GM18861 (cell line): ENCODE results near the gene BACH1.
A peak's percentile ranks its signal among the peaks of the same experiment; 100 is the strongest.
"Not testable (repeated sequence)": the region's sequence is repeated elsewhere in the genome, so short reads cannot be mapped to it uniquely, and the experiment has no call there.

ENCODE experiments used
- ATAC-seq: cut with Tn5 transposase; IDR thresholded peaks from one replicate; pipeline ENCODE4 v1.9.1; 2021; ENCODE audit not compliant: unreplicated experiment

Gene BACH1

GRCh38 chr21:29342363-29342957 lies 43.7 kb downstream of the BACH1 start:
- ATAC-seq, result no peak

GRCh38 chr21:29343519-29343918 lies 44.8 kb downstream of the BACH1 start:
- ATAC-seq, result no peak

- no peak for ATAC-seq
Observed at GRCh38 chr21:29346281-29346680, 47.6 kb downstream of the BACH1 start.

DNA sequence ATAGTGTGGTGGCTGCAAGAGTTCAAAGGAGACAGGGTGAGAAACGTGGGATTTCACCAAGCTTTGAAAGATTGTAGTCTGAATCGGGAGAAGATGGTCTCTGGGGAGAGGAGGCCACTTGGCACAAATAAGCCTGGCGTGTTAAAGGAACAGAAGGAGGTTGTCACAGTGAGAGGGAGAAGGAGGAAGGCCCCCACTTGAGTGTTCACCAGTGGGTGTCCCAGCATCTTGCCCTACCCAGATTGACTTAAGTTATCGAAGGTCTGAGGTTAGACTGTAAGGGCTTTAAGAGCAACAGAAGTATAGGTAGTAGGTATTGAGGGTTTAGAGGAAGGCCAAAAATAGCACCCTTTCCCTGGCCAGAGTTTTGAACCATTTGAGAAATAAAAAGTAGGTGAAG lies 48.0 kb downstream of the BACH1 start:
- ATAC-seq, result no peak

DNA sequence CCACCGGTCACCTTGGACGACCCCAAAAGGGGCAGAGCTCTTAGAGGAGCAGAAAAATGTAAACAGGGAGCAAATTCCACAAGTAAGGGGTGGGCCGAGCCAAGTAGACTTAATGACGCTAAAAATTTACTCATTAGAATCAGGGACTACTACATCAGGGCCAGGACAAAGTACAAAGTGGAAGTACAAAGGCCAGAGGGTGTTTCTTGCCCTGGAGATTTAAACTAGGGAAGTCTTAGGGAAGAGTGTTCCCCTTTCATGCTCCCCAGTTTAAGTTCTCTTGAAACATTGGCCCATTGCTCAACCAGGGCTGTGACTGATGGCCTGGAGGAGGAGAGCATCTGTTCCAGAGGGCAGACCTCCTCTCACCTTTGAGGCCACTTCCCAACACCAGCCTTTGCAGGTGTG lies 48.6 kb downstream of the BACH1 start:
- ATAC-seq, result no peak

DNA sequence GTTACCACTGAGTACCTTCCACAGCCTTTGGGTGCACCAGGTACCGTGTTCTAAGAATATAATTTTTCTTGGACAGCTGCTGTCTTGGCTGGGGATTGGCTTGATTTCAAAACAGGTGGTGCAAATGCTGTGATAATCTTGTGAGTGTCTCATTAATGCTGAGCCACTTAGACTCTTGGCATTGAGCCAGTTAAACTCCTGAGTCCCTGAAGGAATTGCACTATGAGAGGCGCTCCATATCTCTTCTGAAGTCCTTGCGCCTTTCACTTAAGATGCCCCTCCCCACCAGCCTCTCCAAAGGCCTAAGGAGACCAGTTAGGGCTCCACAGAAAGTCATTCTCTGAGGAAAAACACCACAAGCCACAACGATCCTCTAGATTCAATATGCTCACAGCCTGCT lies 51.0 kb downstream of the BACH1 start:
- ATAC-seq, result no peak

DNA sequence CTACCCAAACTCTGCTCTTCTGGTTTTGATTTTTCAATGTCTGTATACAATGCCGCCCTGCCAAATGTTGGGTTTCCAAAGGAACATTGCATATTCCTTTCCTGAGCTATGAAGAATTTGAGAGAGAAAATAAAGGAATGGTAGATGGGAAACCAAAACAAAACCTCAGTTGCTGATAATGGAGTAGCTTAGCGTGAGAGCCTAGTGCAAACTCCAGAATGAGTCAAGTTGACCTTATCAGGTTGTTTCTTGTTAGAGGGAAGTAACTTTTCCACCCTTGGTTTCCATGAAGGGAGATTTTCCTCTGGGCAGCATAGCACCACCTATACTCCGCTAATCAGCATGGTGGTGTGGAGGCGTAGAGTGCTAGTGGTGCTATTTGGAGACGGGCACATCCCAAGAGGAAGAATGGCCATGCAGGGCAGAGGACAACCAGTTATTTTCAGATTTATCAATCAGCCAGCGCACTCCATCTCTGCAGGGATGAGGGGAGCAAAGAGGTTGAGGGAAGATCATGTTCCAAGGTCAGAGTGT lies 51.6 kb downstream of the BACH1 start:
- ATAC-seq, result no peak

- ATAC-seq, result no peak
Observed at GRCh38 chr21:29351691-29352090, 53.0 kb downstream of the BACH1 start.

DNA sequence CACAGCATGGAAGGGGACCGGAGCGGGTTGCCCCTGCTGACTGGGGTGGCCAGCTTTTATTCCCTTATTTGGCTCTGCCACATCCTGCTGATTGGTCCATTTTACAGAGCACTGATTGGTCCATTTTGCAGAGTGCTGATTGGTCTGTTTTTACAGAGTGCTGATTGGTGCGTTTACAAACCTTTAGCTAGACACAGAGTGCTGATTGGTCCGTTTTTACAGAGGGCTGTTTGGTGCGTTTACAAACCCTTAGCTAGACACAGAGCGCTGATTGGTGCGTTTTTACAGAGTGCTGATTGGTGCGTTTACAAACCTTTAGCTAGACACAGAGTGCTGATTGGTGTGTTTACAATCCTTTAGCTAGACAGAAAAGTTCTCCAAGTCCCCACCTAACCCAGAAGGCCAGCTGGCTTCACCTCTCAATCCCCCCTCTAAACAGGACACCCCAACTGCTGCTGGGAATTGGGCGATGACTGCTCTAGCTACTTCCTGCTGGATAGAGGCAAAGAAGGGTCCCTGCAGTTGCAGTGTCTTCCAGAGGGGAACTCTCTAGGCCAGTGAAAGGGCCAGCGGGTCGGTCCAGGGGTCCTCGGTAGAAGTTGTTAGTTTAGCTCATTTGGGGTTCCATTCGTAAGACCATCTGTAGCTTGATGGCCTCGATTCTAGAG lies 56.5 kb downstream of the BACH1 start:
- ATAC-seq, result not testable (repeated sequence)

GRCh38 chr21:29356291-29356690 lies 57.6 kb downstream of the BACH1 start:
- ATAC-seq, result not testable (repeated sequence)

DNA sequence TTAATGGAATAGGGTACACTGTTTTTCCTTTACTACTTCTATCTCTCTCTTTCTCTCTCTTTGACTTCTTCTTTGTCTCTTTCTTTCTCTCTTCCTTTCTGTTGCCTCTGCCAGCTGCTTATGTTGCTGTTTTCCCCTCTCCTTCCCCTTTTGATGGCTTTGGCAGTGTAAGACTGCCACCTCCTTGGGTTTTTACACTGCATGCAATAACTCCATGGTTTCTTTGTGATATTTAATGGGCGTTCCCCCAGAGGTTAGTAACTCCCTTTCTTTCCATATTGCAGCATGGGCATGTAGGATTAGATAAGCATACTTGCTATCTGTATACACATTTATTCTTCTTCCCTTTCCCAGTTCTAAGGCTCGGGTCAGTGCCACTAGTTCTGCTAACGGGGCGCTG lies 58.1 kb downstream of the BACH1 start:
- not testable (repeated sequence) for ATAC-seq

- ATAC-seq, result no peak
Observed at GRCh38 chr21:29359718-29360117, 61.0 kb downstream of the BACH1 start.

DNA sequence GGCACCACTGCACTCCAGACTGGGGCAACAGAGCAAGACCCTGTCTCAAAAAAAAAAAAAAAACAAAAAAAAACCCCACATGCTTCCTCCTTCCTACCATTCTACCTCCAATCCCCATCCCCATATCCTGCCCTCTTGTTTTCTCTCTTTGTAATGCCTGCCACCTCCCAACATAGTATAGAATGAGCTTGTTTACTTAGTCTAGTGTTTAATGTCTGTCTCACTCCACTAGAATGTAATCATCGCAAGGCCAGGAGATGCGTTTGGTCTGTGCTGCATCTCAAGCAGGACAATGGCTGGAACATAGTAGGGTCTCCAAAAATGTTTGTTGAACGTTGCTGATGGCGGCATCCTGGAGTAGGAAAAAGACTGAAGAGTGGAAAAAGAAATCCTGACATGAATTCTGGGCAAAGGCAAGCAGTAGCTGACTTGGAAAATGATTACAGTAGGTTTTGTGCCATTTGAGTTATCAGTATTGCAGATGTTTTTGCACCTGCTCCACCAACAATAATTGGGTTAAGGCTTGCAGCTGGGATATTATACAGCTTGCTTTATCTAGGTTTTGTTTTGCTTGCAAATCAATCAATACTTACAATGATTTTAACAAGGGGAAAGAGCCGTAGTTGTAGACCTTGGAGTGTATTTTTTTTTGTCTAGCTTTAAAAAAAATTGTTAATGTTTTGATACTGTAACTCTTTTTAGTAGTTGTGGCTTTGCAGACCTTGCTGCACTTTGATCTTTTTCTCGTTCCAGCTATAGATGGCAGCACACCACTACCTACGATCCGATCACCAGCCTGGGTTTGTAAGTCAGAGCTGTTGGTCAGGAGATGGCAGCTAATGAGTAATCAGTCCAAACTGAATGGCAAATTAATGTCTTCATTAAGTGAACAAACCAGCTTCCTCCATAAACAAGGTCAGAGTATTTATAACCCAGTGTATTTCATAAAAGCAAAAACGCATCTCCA lies 62.4 kb downstream of the BACH1 start:
- ATAC-seq, result no peak

DNA sequence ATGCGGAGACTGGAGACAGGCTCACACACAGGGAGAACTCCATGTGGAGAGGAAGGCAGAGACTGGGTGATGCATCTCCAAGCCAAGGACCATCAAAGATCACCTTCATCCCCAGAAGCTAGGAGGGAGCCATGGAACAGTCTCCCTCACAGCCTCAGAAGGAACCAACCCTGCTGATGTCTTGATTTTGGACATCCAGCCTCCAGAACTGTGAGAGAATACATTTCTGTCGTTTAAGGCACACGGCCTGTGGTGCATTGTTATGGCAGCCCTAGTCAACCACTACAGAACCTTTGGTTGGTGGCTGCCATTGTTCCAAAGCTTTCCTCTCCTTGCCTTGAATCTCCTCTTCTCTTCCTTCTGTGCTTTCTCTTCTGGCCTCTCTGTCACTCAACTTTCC lies 64.0 kb downstream of the BACH1 start:
- no peak for ATAC-seq

- no peak for ATAC-seq
Observed at GRCh38 chr21:29365661-29366265, 67.0 kb downstream of the BACH1 start.

- no peak for ATAC-seq
Observed at GRCh38 chr21:29366532-29366931, 67.8 kb downstream of the BACH1 start.

DNA sequence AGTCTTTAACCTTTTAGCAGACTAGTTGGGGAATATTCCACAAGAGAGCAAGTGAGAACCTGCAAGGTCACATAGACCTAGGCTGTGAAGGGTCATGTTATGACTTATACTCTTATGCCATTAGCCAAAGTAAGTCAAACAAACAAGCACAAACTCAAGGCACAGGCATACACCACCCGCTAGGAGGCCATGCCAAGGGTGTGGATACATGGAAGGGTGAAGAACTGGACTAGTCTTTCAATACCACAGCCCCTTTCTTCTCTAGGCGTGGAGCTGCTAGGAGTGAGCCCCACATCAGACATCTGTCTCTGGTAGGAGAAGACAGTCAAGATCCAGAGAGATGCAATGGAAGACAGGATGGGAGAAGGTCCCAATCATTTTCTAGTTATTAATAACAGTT lies 68.6 kb downstream of the BACH1 start:
- ATAC-seq, result no peak

DNA sequence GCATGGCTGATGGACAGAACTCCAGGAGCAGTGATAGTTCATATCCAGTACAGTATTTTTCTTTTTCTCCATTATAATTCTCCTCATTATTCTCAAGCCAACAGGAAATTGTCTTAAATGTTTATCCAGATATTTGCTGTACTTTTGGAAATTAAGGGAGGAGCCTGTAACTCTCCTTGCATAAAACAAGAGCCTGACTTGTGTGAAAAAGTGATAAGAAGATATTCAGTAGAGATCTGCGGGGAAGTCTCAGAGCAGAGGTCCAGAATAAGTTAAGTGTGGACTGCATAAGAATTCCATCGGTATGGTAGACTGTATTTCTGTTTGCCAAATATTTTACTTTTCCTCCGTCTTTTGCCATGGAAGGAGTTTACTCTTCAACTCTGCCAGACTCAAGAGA lies 70.2 kb downstream of the BACH1 start:
- ATAC-seq, result no peak

DNA sequence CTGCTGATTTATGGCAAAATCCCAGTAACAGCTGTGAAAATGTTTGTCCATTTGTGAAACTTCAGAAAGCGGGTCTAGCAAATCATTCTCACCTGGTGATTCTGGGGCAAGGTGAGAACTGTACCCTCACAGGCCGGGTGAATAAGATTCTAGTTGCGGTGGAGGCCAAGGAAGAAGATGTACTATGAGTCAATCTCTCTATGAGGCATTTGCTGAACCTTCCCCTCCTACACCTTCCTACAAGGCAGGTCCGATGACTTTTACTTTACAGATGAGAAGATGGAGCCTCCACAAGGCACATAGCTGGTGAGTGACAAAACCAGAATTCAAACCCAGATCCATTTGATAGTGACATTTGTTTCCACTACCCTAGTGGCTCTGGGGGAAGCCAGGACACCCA lies 72.7 kb downstream of the BACH1 start:
- ATAC-seq, result no peak

- ATAC-seq, result peak; percentile 65
Observed at GRCh38 chr21:29372063-29372802, 73.5 kb downstream of the BACH1 start.
